Measurements from ENCODE around the gene LMNB1. TPM values are rescaled to one million over a fixed set of nuclear protein-coding genes. Genes with fewer than 3 reads are reported as not detected.

LMNB1 gene
- total and polyA plus RNA-seq, 12 donors = 0.78 to 14.7 (median 1.4) TPM

DNA sequence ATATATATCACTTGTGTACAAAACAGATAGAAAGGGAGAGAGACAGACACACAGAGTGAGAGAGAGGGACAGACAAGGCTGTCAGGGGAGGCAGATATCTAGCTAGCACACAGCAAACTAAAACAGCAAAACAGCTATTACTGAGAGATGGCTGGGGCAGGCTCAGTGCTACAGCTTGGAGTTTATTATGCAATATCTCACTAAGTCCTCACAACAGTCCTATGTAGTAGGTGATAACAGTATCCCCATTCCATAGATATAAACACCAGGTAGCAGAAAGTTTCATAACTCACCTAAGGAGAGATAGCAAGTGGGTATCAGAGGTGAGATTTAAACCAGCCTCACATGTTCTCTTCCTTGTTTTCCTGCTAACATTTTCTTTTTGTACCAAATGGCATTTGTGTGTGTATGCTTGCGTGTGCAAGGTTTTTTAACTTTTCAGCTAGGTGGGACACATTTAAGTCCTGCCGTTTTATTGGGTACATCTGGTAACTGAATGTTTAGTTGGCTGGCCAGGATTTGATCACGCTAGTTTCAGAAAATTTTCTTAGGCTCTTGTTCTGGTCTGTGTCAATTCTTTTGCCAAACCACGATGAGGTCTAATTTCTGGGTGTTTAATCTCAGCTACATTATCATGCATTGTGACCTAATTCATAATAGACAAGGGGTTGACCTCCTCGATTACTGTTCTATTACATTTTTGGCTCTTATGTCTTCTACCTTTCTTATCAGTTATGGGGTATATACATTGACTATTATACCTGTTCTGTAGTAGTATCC, 105.1 kb downstream of the LMNB1 start:
- 86 to 93% methylated on average over 5 of the region's 5 CpGs for WGBS, 2 donors
- TF ChIP-seq, protein P1, sequence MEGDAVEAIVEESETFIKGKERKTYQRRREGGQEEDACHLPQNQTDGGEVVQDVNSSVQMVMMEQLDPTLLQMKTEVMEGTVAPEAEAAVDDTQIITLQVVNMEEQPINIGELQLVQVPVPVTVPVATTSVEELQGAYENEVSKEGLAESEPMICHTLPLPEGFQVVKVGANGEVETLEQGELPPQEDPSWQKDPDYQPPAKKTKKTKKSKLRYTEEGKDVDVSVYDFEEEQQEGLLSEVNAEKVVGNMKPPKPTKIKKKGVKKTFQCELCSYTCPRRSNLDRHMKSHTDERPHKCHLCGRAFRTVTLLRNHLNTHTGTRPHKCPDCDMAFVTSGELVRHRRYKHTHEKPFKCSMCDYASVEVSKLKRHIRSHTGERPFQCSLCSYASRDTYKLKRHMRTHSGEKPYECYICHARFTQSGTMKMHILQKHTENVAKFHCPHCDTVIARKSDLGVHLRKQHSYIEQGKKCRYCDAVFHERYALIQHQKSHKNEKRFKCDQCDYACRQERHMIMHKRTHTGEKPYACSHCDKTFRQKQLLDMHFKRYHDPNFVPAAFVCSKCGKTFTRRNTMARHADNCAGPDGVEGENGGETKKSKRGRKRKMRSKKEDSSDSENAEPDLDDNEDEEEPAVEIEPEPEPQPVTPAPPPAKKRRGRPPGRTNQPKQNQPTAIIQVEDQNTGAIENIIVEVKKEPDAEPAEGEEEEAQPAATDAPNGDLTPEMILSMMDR (IDR thresholded peaks at IDR 0.05) = no peak
- no peak for DNase-seq
- Histone ChIP-seq H3K4me3 (no peak overlapping the region), H3K27ac (no peak overlapping the region), H3K4me1 (peaks cover 0 to 30% (median 11%) of the 10 kb centered on the region in 9 donors), H3K9me3 (no peaks in the 10 kb centered on the region), H3K27me3 (no peaks in the 10 kb centered on the region), H3K36me3 (peaks cover 0 to 7% (median 3%) of the 10 kb centered on the region in 9 donors)
- ATAC-seq = no peak
- intact Hi-C loops (cut with DNase I) = no loop called here

DNA sequence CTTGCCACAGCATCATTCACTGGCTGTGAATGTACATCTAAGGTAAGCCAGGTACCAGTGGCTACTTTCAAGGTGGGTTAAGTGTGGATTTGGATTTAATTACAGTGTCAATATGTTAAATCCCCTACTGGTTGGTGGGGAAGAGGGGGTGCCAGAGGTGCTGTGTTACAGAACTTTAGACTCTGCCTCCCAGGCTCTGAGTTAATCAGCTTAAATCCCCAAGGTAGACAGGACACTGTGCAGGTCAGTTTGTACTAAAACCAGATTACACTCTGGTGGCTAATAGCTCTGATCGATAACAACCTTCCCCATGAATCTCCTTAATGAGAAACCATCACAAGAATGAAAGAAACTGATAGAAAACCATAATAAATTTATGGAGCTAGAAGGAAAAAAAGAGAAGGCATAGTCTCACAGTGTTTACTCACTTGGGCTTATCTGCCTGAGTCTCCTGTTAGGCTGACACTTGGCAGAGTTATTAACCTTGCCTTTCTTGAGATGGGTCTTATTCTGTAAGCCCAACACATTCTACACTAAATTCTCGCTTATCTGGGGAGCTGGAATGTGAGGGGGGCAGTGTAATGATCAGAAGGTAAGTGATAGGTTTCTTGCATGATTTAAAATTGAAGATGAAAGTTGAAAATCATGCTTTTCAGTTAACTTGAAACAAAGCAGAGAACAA, 106.8 kb downstream of the LMNB1 start:
- H3K36me3 ChIP-seq = no peaks in the 10 kb centered on the region
- WGBS, 2 donors = 74 to 77% methylated on average over 2 of the region's 2 CpGs
- peaks cover 0 to 19% (median 6%) of the 10 kb centered on the region in 9 donors for H3K4me1 ChIP-seq
- no peak overlapping the region for H3K4me3 ChIP-seq
- H3K9me3 ChIP-seq = no peaks in the 10 kb centered on the region
- peak overlapping the region in 1 of 10 donors; percentile 32 for H3K27ac ChIP-seq
- TF ChIP-seq, protein P1 (IDR thresholded peaks at IDR 0.05) = no peak
- no peak for DNase-seq
- ATAC-seq = no peak
- intact Hi-C loops (cut with DNase I) = no loop called here
- no peaks in the 10 kb centered on the region for H3K27me3 ChIP-seq

DNA sequence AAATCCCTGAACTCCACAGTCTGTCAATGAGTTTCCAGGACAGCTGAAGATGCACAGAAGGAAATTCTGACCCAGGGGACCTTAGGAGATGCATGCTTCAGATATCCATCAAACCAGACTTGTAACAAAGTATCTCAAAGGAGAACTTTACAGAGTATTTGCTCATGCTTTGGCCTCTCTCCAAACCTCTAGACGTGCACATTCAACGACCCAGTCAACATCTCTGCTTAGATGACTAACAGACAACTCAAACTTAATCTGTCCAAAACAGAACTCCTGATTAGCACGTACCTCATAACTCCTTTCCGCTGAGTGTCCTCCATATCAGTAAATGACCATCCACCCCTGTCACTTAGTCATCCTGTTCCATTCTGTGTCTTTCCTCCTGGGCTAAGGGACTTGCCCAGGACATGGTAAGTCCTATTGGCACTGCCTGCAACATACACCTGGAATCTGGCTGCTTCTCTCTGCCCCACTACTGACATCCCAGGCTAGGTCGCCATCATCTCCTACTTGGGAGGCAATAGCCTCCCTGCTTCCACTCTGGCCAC, 107.4 kb downstream of the LMNB1 start:
- H3K9me3 ChIP-seq = no peaks in the 10 kb centered on the region
- H3K4me3 ChIP-seq = no peak overlapping the region
- WGBS, 2 donors = 34 to 47% methylated on average over 5 of the region's 5 CpGs
- no peaks in the 10 kb centered on the region for H3K36me3 ChIP-seq
- H3K27me3 ChIP-seq = no peaks in the 10 kb centered on the region
- no peak overlapping the region for H3K27ac ChIP-seq
- ATAC-seq = peak in 4 of 8 donors; percentile 11 to 75 (median 48)
- peaks cover 0 to 14% (median 6%) of the 10 kb centered on the region in 9 donors for H3K4me1 ChIP-seq
- DNase-seq = no peak
- intact Hi-C loops (cut with DNase I) = no loop called here
- TF ChIP-seq, protein P1 (IDR thresholded peaks at IDR 0.05) = no peak

Other genes starting within 250 kb of the LMNB1 start
- gene ALDH7A1, start 181.9 kb upstream of the LMNB1 start, total RNA-seq = 10 to 100 TPM; 36.6 to 65.7 (median 53.5) TPM
- 10 to 100 TPM; 19.5 to 22.5 TPM for gene ALDH7A1, start 181.9 kb upstream of the LMNB1 start, polyA plus RNA-seq
- 10 to 100 TPM; 23.4 to 38.5 (median 28.0) TPM for gene PHAX, start 176.2 kb upstream of the LMNB1 start, total RNA-seq
- 10 to 100 TPM; 10.9 to 19.3 TPM for gene PHAX, start 176.2 kb upstream of the LMNB1 start, polyA plus RNA-seq